ENCODE data around the gene NUFIP1.

DNA sequence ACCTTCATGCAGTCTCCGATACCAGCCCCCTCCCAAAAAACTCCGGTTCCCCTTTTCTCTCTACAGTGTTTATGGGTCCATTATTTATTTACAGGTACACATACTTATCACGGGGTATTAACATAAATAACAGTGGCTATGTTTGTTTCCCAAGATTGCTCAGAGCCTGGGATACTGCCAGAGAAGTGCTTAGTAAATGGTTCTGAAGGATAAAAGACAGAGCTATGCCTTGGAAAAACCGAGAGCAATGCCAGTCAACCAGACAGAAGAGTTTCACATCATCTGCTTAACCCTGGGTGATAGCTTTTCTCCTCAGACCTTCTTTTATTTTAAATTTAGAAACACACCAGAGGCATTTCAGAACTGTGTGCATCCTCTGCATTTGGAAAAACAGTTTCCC, 61.3 kb downstream of the NUFIP1 start:
- TF ChIP-seq RAD21 (IDR thresholded peaks at IDR 0.05; ENCODE audit: low read depth) (no peak), FOXM1 (IDR thresholded peaks at IDR 0.05; ENCODE audit: borderline replicate concordance, low read depth) (no peak)
- TF ChIP-seq, protein P1, sequence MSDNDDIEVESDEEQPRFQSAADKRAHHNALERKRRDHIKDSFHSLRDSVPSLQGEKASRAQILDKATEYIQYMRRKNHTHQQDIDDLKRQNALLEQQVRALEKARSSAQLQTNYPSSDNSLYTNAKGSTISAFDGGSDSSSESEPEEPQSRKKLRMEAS (IDR thresholded peaks at IDR 0.05): no peak
